ENCODE results near the gene PLEKHO2. TPM values are rescaled to one million over a fixed set of nuclear protein-coding genes. Genes with fewer than 3 reads are reported as not detected.

Gene PLEKHO2
- polyA plus RNA-seq, 3 donors, result 54.1 to 93.5 (median 78.0) TPM

DNA sequence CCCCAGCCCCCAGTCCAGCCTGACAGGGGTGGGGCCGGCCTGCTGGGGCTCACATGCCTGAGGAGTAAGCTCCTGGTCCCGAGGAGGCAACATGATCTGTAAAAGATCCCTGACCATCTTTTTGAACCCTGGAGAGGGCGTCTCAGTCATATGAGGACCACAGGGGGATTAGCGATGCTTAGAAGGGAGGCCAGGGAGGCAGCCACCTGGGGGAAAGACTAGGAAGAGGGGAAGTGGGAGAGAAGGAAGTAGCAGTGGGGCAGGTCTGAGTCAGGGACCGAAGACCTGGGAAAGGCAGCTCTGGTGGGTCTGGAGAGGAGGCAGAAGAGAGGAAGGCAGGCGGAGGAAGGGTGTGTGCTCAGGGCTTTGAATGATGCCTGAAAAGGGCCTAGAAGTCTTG is 35.2 kb upstream of the PLEKHO2 start:
- no peak overlapping the region for H3K27ac Mint-ChIP-seq
- Histone ChIP-seq H3K36me3 (replicated peaks in 1 of 2; ENCODE audit: control insufficient read depth in 1 of 2, insufficient read depth in 2 of 2, low read length in 2 of 2) (no peaks in the 10 kb centered on the region), H3K9ac (ENCODE audit: insufficient read depth, low read length, poor library complexity, severe bottlenecking) (no peak overlapping the region), H2AFZ (ENCODE audit: insufficient read depth, low read depth, low read length, poor library complexity, severe bottlenecking) (no peak overlapping the region), H3K27me3 (ENCODE audit: control insufficient read depth in 2 of 2, insufficient read depth in 2 of 2, low read length in 2 of 2) (peaks cover 0 to 4% of the 10 kb centered on the region in 2 donors), H3K9me3 (replicated peaks in 1 of 2; ENCODE audit: control insufficient read depth in 1 of 2, insufficient read depth in 1 of 2, low read length in 2 of 2) (no peaks in the 10 kb centered on the region), H3K4me3 (replicated peaks in 1 of 3; ENCODE audit: low read depth in 2 of 3, low read length in 3 of 3) (no peak overlapping the region), H4K20me1 (ENCODE audit: insufficient read depth, low read length) (no peaks in the 10 kb centered on the region), H3K79me2 (ENCODE audit: insufficient read depth, low read length) (no peaks in the 10 kb centered on the region), H3K4me2 (replicated peaks; ENCODE audit: extremely low read depth, low read length, poor library complexity, severe bottlenecking) (no peak overlapping the region), H3K4me1 (ENCODE audit: control insufficient read depth in 1 of 2, insufficient read depth in 2 of 2, low read length in 2 of 2) (no peaks in the 10 kb centered on the region), H3K27ac (ENCODE audit: low read depth in 1 of 2, low read length in 2 of 2) (no peak overlapping the region)
- peaks cover 7% of the 10 kb centered on the region for H3K4me1 Mint-ChIP-seq
- no peak overlapping the region for H3K4me3 Mint-ChIP-seq
- no peaks in the 10 kb centered on the region for H3K36me3 Mint-ChIP-seq
- H3K27me3 Mint-ChIP-seq (ENCODE audit: low read depth in 3 of 3), result peaks cover 2 to 21% (median 19%) of the 10 kb centered on the region in 3 donors
- intact Hi-C loops (cut with micrococcal nuclease), result loop anchor here in 1 of 2 donors (10.0 kb wide), 1 partner anchor 72 kb away; no protein-coding TSS in a partner anchor
- no peak for TF ChIP-seq CTCF (IDR thresholded peaks at IDR 0.05)
- no peaks in the 10 kb centered on the region for H3K9me3 Mint-ChIP-seq
- WGBS (ENCODE audit: insufficient coverage), result 96% methylated on average over 4 of the region's 6 CpGs
- no peak for DNase-seq

GRCh38 chr15:64807051-64807749 is 34.5 kb upstream of the PLEKHO2 start:
- intact Hi-C loops (cut with micrococcal nuclease), result loop anchor here in 1 of 2 donors (10.0 kb wide), 1 partner anchor 72 kb away; no protein-coding TSS in a partner anchor
- Mint-ChIP-seq H3K4me3 (no peak overlapping the region), H3K9me3 (no peaks in the 10 kb centered on the region), H3K27me3 (ENCODE audit: low read depth in 3 of 3) (peaks cover 2 to 21% (median 19%) of the 10 kb centered on the region in 3 donors), H3K4me1 (peaks cover 7% of the 10 kb centered on the region), H3K36me3 (no peaks in the 10 kb centered on the region), H3K27ac (no peak overlapping the region)
- no peak overlapping the region for H2AFZ ChIP-seq (ENCODE audit: insufficient read depth, low read depth, low read length, poor library complexity, severe bottlenecking)
- 100% methylated on average over 3 of the region's 13 CpGs for WGBS (ENCODE audit: insufficient coverage)
- TF ChIP-seq CTCF (IDR thresholded peaks at IDR 0.05), result no peak
- no peaks in the 10 kb centered on the region for H3K4me1 ChIP-seq (ENCODE audit: control insufficient read depth in 1 of 2, insufficient read depth in 2 of 2, low read length in 2 of 2)
- no peaks in the 10 kb centered on the region for H3K36me3 ChIP-seq (replicated peaks in 1 of 2; ENCODE audit: control insufficient read depth in 1 of 2, insufficient read depth in 2 of 2, low read length in 2 of 2)
- H3K4me3 ChIP-seq (replicated peaks in 1 of 3; ENCODE audit: low read depth in 2 of 3, low read length in 3 of 3), result no peak overlapping the region
- no peak overlapping the region for H3K9ac ChIP-seq (ENCODE audit: insufficient read depth, low read length, poor library complexity, severe bottlenecking)
- no peaks in the 10 kb centered on the region for H4K20me1 ChIP-seq (ENCODE audit: insufficient read depth, low read length)
- no peak overlapping the region for H3K27ac ChIP-seq (ENCODE audit: low read depth in 1 of 2, low read length in 2 of 2)
- H3K9me3 ChIP-seq (replicated peaks in 1 of 2; ENCODE audit: control insufficient read depth in 1 of 2, insufficient read depth in 1 of 2, low read length in 2 of 2), result no peaks in the 10 kb centered on the region
- DNase-seq, result no peak
- peaks cover 0 to 4% of the 10 kb centered on the region in 2 donors for H3K27me3 ChIP-seq (ENCODE audit: control insufficient read depth in 2 of 2, insufficient read depth in 2 of 2, low read length in 2 of 2)
- H3K79me2 ChIP-seq (ENCODE audit: insufficient read depth, low read length), result no peaks in the 10 kb centered on the region
- H3K4me2 ChIP-seq (replicated peaks; ENCODE audit: extremely low read depth, low read length, poor library complexity, severe bottlenecking), result no peak overlapping the region

Data from CD14-positive monocyte (primary cell).